Medulla oblongata (tissue), 1 donor: ENCODE results near the gene SPI1.
"Not testable (repeated sequence)": the region's sequence is repeated elsewhere in the genome, so short reads cannot be mapped to it uniquely, and the experiment has no call there.

Experiments used
- DNase-seq: peaks from one replicate; pipeline ENCODE4 v3.0.0-alpha.2; 2015; ENCODE audit errors: extremely low spot score

The SPI1 gene

GRCh38 chr11:47340980-47341775 is 37.2 kb downstream of the SPI1 start:
- no peak for DNase-seq

GRCh38 chr11:47340010-47340409 is 38.3 kb downstream of the SPI1 start:
- DNase-seq = no peak

DNA sequence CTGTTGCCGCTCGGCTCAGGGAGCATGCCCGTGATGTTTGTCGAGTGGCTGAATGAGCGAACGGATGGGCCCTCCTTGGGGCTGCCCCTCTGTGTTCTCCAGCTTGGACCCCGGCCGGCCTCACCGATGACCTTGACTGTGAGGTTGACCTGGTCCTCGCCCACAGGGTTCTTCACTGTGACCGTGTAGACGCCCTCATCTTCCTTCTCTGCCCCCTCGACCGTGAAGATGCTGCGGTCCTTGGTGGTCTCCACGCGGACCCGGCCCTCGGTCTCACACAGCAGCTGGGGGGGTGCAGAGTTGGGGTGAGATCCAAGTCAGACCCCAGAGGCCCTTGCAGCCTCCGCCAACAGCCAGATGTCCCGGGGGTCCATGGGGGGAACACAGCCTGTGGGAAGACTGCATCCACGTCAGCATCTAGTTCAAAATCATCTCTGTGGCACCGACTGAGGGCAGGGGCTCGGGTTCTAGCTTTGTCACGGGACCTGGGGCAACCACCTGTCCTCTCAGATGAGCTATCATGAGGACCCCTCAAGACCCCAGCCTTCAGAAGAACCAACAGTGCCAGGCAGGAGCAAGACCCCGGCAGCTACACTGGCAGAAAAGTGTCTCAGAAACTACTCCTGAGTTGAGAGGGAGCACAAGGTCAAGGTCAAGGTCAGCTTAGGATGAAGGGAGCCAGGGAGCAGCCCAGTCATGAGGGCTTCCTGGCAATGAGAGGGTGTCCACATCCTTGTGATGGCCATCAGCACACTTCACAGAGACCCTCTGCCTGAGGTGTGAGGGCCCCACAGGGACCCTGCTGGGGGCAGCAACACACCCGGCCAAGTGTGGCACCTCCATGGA is 39.7 kb downstream of the SPI1 start:
- no peak for DNase-seq

- DNase-seq = no peak
Measured at GRCh38 chr11:47337229-47337924, 41.0 kb downstream of the SPI1 start.

- DNase-seq = no peak
Measured at GRCh38 chr11:47336595-47336994, 41.8 kb downstream of the SPI1 start.

DNA sequence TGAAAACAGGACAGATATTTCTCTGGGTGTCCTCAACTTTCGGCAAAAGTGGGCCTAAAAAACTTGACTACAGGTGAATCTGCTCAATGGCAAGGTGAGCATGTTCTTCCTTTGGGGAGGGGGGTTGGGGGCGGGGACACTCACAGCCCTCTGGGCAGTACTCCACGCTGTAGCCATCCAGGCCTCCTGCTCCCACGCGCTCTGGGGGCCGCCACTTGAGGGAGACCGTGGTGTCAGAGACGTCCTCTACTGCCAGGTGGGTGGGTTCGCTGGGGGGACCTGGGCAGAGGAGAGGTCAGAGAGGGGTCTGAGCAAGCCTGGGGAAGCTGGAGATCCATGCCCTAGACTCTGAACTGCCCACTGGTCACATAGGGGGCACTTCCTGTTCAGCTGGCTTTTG is 42.6 kb downstream of the SPI1 start:
- no peak for DNase-seq

DNA sequence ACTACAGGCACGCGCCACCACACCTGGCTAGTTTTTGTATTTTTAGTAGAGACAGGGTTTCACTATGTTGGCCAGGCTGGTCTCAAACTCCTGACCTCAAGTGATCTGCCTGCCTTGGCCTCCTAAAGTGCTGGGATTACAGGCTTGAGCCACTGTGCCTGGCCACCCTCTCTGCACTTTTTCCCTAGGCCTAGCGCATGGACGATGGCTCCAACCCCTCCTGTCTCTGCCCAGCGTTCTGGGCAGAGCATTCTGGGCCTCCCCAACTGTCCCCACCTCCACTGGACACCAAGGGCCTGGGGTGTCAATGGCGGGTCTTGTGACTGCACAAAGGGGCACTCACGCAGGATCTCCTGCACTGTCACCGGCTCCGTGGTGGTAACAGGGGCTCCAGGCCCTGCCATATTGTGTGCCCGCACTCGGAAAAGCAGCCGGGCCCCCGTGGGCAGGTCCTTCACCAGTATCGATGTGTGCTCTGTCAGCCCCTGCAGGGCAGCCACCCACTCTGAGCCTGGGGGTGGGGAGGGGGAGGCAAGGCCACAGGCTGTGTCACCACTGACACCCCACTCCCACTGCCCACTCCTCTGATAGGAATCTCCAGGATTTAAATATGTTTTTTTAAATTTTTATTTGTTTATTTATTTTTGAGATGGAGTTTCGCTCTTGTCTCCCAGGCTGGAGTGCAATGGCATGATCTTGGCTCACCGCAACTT is 43.5 kb downstream of the SPI1 start:
- not testable (repeated sequence) for DNase-seq

- DNase-seq = no peak
Measured at GRCh38 chr11:47333886-47334443, 44.4 kb downstream of the SPI1 start.

- no peak for DNase-seq
Measured at GRCh38 chr11:47333526-47333845, 44.9 kb downstream of the SPI1 start.

- no peak for DNase-seq
Measured at GRCh38 chr11:47332791-47333525, 45.4 kb downstream of the SPI1 start.

- no peak for DNase-seq
Measured at GRCh38 chr11:47332303-47332711, 46.0 kb downstream of the SPI1 start.

DNA sequence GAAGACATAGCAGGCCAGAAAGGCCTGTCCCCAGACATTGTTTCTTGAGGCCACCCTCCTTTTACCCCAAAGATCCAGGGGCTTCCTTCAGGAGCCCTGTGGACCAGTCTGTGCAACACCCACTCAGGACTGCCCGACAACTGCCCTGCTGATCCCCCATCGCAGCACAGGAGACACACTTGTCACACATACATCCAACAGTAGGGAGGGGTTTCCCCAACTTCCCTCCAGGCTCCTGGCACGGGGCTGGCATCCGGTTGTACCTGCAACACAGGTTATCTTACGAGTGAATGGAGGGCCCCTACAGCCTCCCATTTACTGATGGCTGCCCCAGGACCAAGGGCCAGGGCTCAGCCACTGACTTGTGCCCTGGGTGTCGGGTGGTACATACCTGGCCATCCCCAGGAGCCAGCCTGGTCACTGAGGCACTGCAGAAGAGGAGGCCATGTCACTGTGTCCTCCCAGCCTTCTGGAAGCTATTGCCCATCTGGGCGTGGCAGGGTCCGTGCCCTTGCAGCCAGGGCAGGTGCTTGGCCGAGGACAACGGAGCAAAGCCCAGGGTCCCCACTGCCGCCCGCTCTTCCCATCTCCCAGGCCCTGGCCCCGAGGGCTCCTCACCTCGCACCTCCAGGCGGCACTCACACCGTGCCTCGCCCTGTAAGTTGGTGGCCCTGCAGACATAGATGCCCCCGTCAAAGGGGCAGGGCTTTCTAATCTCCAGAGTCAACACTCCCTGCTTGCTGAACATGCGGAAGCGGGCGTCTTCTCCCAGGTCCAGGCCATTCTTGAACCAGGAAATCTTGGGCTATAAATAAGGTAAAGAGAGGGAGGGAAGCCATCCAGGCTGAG is 46.7 kb downstream of the SPI1 start:
- no peak for DNase-seq

DNA sequence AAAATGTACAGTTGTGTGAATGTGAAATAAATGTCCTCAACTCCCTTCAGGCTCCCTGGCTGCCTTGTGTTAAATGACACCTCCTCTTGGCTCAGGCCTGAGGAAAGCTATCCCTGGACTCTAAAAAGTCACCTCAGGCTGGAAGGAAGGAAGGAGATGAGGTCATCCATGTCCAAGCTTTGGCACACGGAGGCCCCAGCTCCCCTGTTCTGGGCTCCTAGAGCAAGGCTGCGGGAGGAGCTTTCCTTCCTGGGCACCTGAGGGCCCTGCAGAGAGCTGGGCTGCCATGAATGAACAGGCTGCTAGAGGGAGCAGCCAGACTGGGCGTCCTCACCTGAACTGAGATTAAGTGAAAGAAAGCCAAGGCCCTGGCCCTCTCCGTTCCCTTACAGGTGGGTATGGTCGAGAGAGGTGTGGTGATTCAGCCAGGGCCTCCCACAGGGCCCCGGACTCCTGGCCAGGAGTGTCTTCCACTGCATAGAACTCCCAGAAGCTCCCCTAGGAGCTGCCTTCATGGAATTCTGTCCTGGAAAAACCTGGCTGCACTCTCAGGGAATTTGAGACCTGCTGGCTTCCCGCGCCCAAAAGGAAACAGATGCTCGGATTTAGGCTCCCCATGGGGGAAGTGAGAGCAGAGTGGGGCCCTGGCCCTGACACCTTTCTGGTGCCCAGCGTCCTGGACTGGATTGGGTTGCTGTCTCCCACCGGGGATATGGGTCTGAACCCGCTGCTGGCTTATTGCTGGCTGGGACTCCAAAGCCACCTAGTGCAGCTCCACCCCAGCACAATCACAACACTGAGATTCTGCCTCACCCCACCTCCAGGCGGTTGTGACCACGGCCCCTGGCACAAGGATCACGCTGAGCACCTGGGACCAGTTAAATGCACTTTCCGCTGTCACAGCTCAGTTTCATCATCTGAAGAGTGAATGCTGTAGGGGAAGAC is 48.1 kb downstream of the SPI1 start:
- no peak for DNase-seq

DNA sequence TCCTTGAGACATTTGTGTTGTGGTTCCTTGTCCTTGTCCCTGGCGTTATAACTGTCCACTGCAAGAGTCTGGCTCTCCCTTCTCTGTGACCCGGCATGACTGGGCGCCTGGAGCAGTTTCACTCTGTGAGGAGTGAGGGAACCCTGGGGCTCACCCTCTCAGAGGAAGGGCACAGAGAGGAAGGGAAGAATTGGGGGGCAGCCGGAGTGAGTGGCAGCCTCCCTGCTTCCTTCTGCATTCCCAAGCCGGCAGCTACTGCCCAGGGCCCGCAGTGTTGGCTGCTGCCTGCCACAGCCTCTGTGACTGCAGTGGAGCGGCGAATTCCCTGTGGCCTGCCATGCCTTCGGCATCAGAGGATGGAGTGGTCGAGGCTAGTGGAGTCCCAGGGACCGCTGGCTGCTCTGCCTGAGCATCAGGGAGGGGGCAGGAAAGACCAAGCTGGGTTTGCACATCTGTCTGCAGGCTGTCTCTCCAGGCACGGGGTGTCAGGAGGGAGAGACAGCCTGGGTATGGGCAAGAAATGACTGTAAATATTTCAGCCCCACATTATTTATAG is 48.8 kb downstream of the SPI1 start:
- no peak for DNase-seq

GRCh38 chr11:47328449-47329390 is 49.6 kb downstream of the SPI1 start:
- DNase-seq = peak; percentile 49

DNA sequence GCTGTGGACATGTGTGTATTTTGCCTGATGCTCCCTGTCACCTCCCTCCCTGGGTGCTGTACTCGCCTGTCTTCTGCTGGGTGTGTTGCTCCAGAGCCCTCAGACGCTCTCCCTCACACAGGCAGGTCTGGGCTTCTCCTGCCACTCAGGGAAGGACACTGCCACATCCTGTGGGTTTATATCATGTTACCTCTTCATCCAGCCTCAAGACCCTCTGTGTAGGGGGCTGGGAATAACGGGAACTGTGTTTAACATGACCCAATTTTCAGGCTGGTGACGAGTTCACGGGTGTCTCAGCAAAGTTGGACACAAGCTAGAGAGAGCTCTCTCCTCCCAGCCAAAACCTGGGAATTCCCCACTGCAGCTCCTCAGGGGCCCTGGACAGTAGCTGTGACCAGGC is 50.4 kb downstream of the SPI1 start:
- DNase-seq = no peak

GRCh38 chr11:47327025-47327424 is 51.3 kb downstream of the SPI1 start:
- DNase-seq = no peak
